T-cell (primary cell): Measurements from ENCODE around the gene AQP12B. TPM values are rescaled to one million over a fixed set of nuclear protein-coding genes. Genes with fewer than 3 reads are reported as not detected.

Experiments
- ATAC-seq, 4 experiments: fragments of 200-7000 bp in 3 of 4; fragments of 150-1000 bp in 1 of 4; cut with Tn5 transposase; replicated peaks in 1 of 4; 1 replicate in 3 of 4; 2 replicates in 1 of 4; pipeline ENCODE4 v1.10.0; 2021; ENCODE audit warnings: moderate library complexity in 3 of 4, mild to moderate bottlenecking in 2 of 4, moderate number of reproducible peaks in 1 of 4
- CTCF ChIA-PET, 2 donors: fragments of 300-600 bp; sonication (Branson Sonifier 250); formaldehyde crosslinking; loops; one replicate each; lab custom pipeline; 2022; ENCODE audit warnings: antibody characterized with exemption in 2 of 2; lab: Charles Lee
- POLR2A ChIA-PET, 2 donors: fragments of 300-600 bp; sonication (Branson Sonifier 250); formaldehyde crosslinking; loops; one replicate each; lab custom pipeline; 2022; ENCODE audit warnings: antibody characterized with exemption in 2 of 2; lab: Charles Lee
- DNase-seq, 35 experiments: peaks; one replicate each; pipeline versions ENCODE4 v3.0.0 to v3.0.0-alpha.2; 2013 to 2023
- H3K27ac ChIP-seq: one replicate; pipeline ENCODE4 v1.5.1; 2013; ENCODE audit warnings: low read length
- H3K27me3 ChIP-seq, 2 experiments: replicated peaks in 1 of 2; 1 replicate in 1 of 2; 2 replicates in 1 of 2; pipeline versions ENCODE4 v1.6.1 to v1.7.0; 2013; ENCODE audit warnings: low read length in 1 of 2, mixed read lengths in 1 of 2; ENCODE audit not compliant: control insufficient read depth in 2 of 2, insufficient read depth in 2 of 2; ENCODE audit errors: extremely low read depth in 1 of 2
- H3K36me3 ChIP-seq, 2 donors: 1 replicate in 1 of 2; 2 replicates in 1 of 2; pipeline versions ENCODE4 v1.6.1 to v1.7.0; 2013; ENCODE audit warnings: low read length in 1 of 2; ENCODE audit not compliant: control insufficient read depth in 2 of 2, insufficient read depth in 1 of 2; ENCODE audit errors: extremely low read depth in 1 of 2
- H3K4me1 ChIP-seq, 2 experiments: 1 replicate in 1 of 2; 2 replicates in 1 of 2; pipeline versions ENCODE4 v1.6.1 to v1.7.0; 2013; ENCODE audit warnings: low read length in 2 of 2, mixed read lengths in 1 of 2; ENCODE audit not compliant: insufficient read depth in 2 of 2, control insufficient read depth in 1 of 2; ENCODE audit errors: extremely low read depth in 1 of 2
- H3K4me3 ChIP-seq, 2 donors: 1 replicate in 1 of 2; 2 replicates in 1 of 2; pipeline versions ENCODE4 v1.5.1 to v1.7.0; 2013; ENCODE audit warnings: mild to moderate bottlenecking in 2 of 2, low read length in 1 of 2, moderate library complexity in 1 of 2; ENCODE audit not compliant: control insufficient read depth in 1 of 2; ENCODE audit errors: extremely low read depth in 1 of 2
- H3K9me3 ChIP-seq: 2 replicates; pipeline ENCODE4 v1.7.0; 2013
- H3K27ac Mint-ChIP-seq, 2 donors: one replicate each; pipeline ENCODE4 v1.8.0; 2020 to 2021; ENCODE audit warnings: mild to moderate bottlenecking in 2 of 2, mixed read lengths in 2 of 2
- H3K27me3 Mint-ChIP-seq, 2 donors: one replicate each; pipeline ENCODE4 v1.8.0; 2021 to 2022; ENCODE audit warnings: mixed read lengths in 2 of 2
- H3K36me3 Mint-ChIP-seq: one replicate; pipeline ENCODE4 v1.8.0; 2021; ENCODE audit warnings: mixed read lengths
- H3K4me1 Mint-ChIP-seq, 3 donors: one replicate each; pipeline ENCODE4 v1.8.0; 2020 to 2022; ENCODE audit warnings: mixed read lengths in 3 of 3, mild to moderate bottlenecking in 1 of 3
- H3K4me3 Mint-ChIP-seq, 3 donors: one replicate each; pipeline ENCODE4 v1.8.0; 2020 to 2022; ENCODE audit warnings: mild to moderate bottlenecking in 3 of 3, mixed read lengths in 3 of 3, moderate library complexity in 3 of 3
- H3K9me3 Mint-ChIP-seq, 3 donors: one replicate each; pipeline ENCODE4 v1.8.0; 2020 to 2022; ENCODE audit warnings: mixed read lengths in 3 of 3
- WGBS: methylation state at CpG from one replicate; pipeline ENCODE4 v1.1.5; 2013; ENCODE audit warnings: missing lambda C conversion rate; ENCODE audit not compliant: insufficient coverage; 5-methylcytosine and 5-hydroxymethylcytosine counted together
- total RNA-seq, 35 experiments: library from RNA in 6 of 35; stranded (reverse) in 6 of 35; fragments of 120-200 nt in 1 of 35; gene quantifications; one replicate each; pipeline versions ENCODE4 v1.2.1 to v1.2.4 and lab custom pipeline; 2013 to 2026

AQP12B gene
- total RNA-seq, 5 donors from 2014 or later (not counting 1 experiment from before 2014, with no cell fraction given), result not detected

GRCh38 chr2:240632306-240632721 lies 50.4 kb downstream of the AQP12B start:
- H3K9me3 ChIP-seq, result no peaks in the 10 kb centered on the region
- Mint-ChIP-seq H3K9me3 (peaks cover 0 to 16% (median 7%) of the 10 kb centered on the region in 3 donors), H3K4me3 (no peak overlapping the region), H3K27me3 (no peaks in the 10 kb centered on the region), H3K36me3 (peaks cover 9% of the 10 kb centered on the region), H3K27ac (no peak overlapping the region), H3K4me1 (peaks cover 0 to 10% (median 5%) of the 10 kb centered on the region in 3 donors)
- CTCF ChIA-PET, result no interaction called here
- no peak overlapping the region for H3K4me3 ChIP-seq
- H3K27ac ChIP-seq, result no peak overlapping the region
- H3K27me3 ChIP-seq, result no peaks in the 10 kb centered on the region
- peaks cover 0 to 5% of the 10 kb centered on the region in 2 donors for H3K36me3 ChIP-seq
- peaks cover 5 to 14% of the 10 kb centered on the region in 2 experiments for H3K4me1 ChIP-seq
- no peak for ATAC-seq
- WGBS, result 100% methylated on average over 1 of the region's 1 CpG
- POLR2A ChIA-PET, result no interaction called here
- no peak for DNase-seq

GRCh38 chr2:240631548-240632305 lies 51.0 kb downstream of the AQP12B start:
- Mint-ChIP-seq H3K4me3 (no peak overlapping the region), H3K4me1 (peaks cover 5 to 16% (median 11%) of the 10 kb centered on the region in 3 donors), H3K9me3 (peaks cover 0 to 16% (median 7%) of the 10 kb centered on the region in 3 donors), H3K36me3 (peaks cover 9% of the 10 kb centered on the region), H3K27ac (no peak overlapping the region), H3K27me3 (no peaks in the 10 kb centered on the region)
- POLR2A ChIA-PET, result no interaction called here
- Histone ChIP-seq H3K4me3 (no peak overlapping the region), H3K27me3 (no peaks in the 10 kb centered on the region), H3K27ac (no peak overlapping the region), H3K4me1 (peaks cover 11 to 20% of the 10 kb centered on the region in 2 experiments), H3K9me3 (no peaks in the 10 kb centered on the region), H3K36me3 (peaks cover 0 to 5% of the 10 kb centered on the region in 2 donors)
- WGBS, result 86% methylated on average over 11 of the region's 11 CpGs
- CTCF ChIA-PET, result no interaction called here
- peak in 1 of 35 experiments; percentile 21 for DNase-seq
- ATAC-seq, result no peak

GRCh38 chr2:240630771-240631547 lies 51.7 kb downstream of the AQP12B start:
- DNase-seq, result no peak
- POLR2A ChIA-PET, result no interaction called here
- WGBS, result 93% methylated on average over 13 of the region's 21 CpGs

GRCh38 chr2:240629968-240630770 lies 52.5 kb downstream of the AQP12B start:
- ChIA-PET POLR2A (no interaction called here), CTCF (no interaction called here)
- H3K4me3 Mint-ChIP-seq, result no peak overlapping the region
- WGBS, result 94% methylated on average over 49 of the region's 50 CpGs
- peaks cover 9% of the 10 kb centered on the region for H3K36me3 Mint-ChIP-seq
- Histone ChIP-seq H3K27ac (no peak overlapping the region), H3K9me3 (no peaks in the 10 kb centered on the region), H3K4me3 (no peak overlapping the region), H3K36me3 (peaks cover 0 to 5% of the 10 kb centered on the region in 2 donors), H3K27me3 (no peaks in the 10 kb centered on the region), H3K4me1 (peaks cover 20 to 35% of the 10 kb centered on the region in 2 experiments)
- ATAC-seq (no peak), DNase-seq (no peak)
- no peaks in the 10 kb centered on the region for H3K27me3 Mint-ChIP-seq
- peaks cover 15 to 25% (median 22%) of the 10 kb centered on the region in 3 donors for H3K4me1 Mint-ChIP-seq
- no peak overlapping the region for H3K27ac Mint-ChIP-seq
- H3K9me3 Mint-ChIP-seq, result peaks cover 0 to 16% (median 7%) of the 10 kb centered on the region in 3 donors

More at GRCh38 chr2:240630771-240631547, 51.7 kb downstream of the AQP12B start:
- CTCF ChIA-PET, result no interaction called here
- no peak overlapping the region for H3K27ac Mint-ChIP-seq
- ATAC-seq, result no peak
- Histone ChIP-seq H3K4me1 (peaks cover 14 to 28% of the 10 kb centered on the region in 2 experiments), H3K4me3 (no peak overlapping the region), H3K27ac (no peak overlapping the region), H3K9me3 (no peaks in the 10 kb centered on the region), H3K36me3 (peaks cover 0 to 5% of the 10 kb centered on the region in 2 donors), H3K27me3 (no peaks in the 10 kb centered on the region)
- H3K4me3 Mint-ChIP-seq, result no peak overlapping the region
- peaks cover 9% of the 10 kb centered on the region for H3K36me3 Mint-ChIP-seq
- peaks cover 0 to 16% (median 7%) of the 10 kb centered on the region in 3 donors for H3K9me3 Mint-ChIP-seq
- no peaks in the 10 kb centered on the region for H3K27me3 Mint-ChIP-seq
- H3K4me1 Mint-ChIP-seq, result peaks cover 10 to 20% (median 16%) of the 10 kb centered on the region in 3 donors

- CTCF ChIA-PET, result no interaction called here
- Mint-ChIP-seq H3K27me3 (no peaks in the 10 kb centered on the region), H3K4me3 (no peak overlapping the region), H3K9me3 (peaks cover 0 to 15% (median 7%) of the 10 kb centered on the region in 3 donors), H3K27ac (no peak overlapping the region), H3K36me3 (peaks cover 9% of the 10 kb centered on the region), H3K4me1 (peaks cover 20 to 31% (median 28%) of the 10 kb centered on the region in 3 donors)
- Histone ChIP-seq H3K27me3 (no peaks in the 10 kb centered on the region), H3K9me3 (no peaks in the 10 kb centered on the region), H3K4me1 (peaks cover 26 to 41% of the 10 kb centered on the region in 2 experiments), H3K27ac (no peak overlapping the region), H3K4me3 (no peak overlapping the region), H3K36me3 (peaks cover 0 to 5% of the 10 kb centered on the region in 2 donors)
- DNase-seq (no peak), ATAC-seq (no peak)
- 89% methylated on average over 1 of the region's 5 CpGs for WGBS
- POLR2A ChIA-PET, result no interaction called here
Measured at GRCh38 chr2:240629619-240629967, 53.1 kb downstream of the AQP12B start.
